Karpas-422 (cell line): ENCODE measurements around the gene ADRA1B. TPM values are rescaled to one million over a fixed set of nuclear protein-coding genes. Genes with fewer than 3 reads are reported as not detected.
"Not testable (repeated sequence)": the region's sequence is repeated elsewhere in the genome, so short reads cannot be mapped to it uniquely, and the experiment has no call there.

Experiments
- DNase-seq: peaks from one replicate; pipeline ENCODE4 v3.0.0-alpha.2; 2015
- H2AFZ ChIP-seq: fragments of 200-600 bp; sonication (generic); 2 replicates; pipeline ENCODE4 v1.6.1; 2014; ENCODE audit warnings: antibody characterized with exemption, low read length, mixed read lengths
- H3K27ac ChIP-seq: fragments of 200-600 bp; sonication (generic); 2 replicates; pipeline ENCODE4 v1.5.1; 2014; ENCODE audit warnings: mild to moderate bottlenecking, low read length, moderate library complexity
- H3K27me3 ChIP-seq: fragments of 200-600 bp; sonication (generic); 2 replicates; pipeline ENCODE4 v1.6.1; 2014; ENCODE audit warnings: low read length, mixed read lengths
- H3K36me3 ChIP-seq: fragments of 200-600 bp; sonication (generic); 2 replicates; pipeline ENCODE4 v1.6.1; 2014; ENCODE audit warnings: low read length, mixed read lengths; ENCODE audit not compliant: insufficient read depth
- H3K4me1 ChIP-seq: fragments of 200-600 bp; sonication (generic); 2 replicates; pipeline ENCODE4 v1.6.1; 2014; ENCODE audit warnings: mild to moderate bottlenecking, low read length, mixed read lengths
- H3K4me2 ChIP-seq: fragments of 200-600 bp; sonication (generic); 2 replicates; pipeline ENCODE4 v1.6.1; 2014; ENCODE audit warnings: low read length, low read depth, mild to moderate bottlenecking; ENCODE audit not compliant: poor library complexity, severe bottlenecking
- H3K4me3 ChIP-seq: fragments of 200-600 bp; sonication (generic); 2 replicates; pipeline ENCODE4 v1.5.1; 2014; ENCODE audit warnings: mild to moderate bottlenecking, antibody characterized with exemption, low read length, mixed read lengths
- H3K79me2 ChIP-seq: fragments of 200-600 bp; sonication (generic); 2 replicates; pipeline ENCODE4 v1.6.1; 2014; ENCODE audit warnings: mild to moderate bottlenecking, low read length, mixed read lengths
- H3K9ac ChIP-seq: fragments of 200-600 bp; sonication (generic); 2 replicates; pipeline ENCODE4 v1.6.0; 2014; ENCODE audit warnings: low read length
- H3K9me2 ChIP-seq: fragments of 200-600 bp; sonication (generic), shearing (Covaris generic); replicated peaks from 2 replicates; pipeline ENCODE4 v1.6.0; 2014; ENCODE audit warnings: mild to moderate bottlenecking, low read length, moderate library complexity; ENCODE audit not compliant: insufficient read depth
- H3K9me3 ChIP-seq: fragments of 300-700, 200-600 bp; sonication (generic); 2 replicates; pipeline ENCODE4 v1.6.1; 2014; ENCODE audit warnings: low read length, mixed read lengths
- H4K20me1 ChIP-seq: fragments of 200-600 bp; sonication (generic); 2 replicates; pipeline ENCODE4 v1.6.1; 2014; ENCODE audit warnings: mild to moderate bottlenecking, antibody characterized with exemption, low read length, low read depth; ENCODE audit not compliant: insufficient read depth
- small RNA-seq: library from RNA; depleted of rRNA; stranded (forward); fragments of <200 nt; gene quantifications from one replicate; pipeline ENCODE3, GENCODE V24; 2014
- total RNA-seq: library from RNA; depleted of rRNA; stranded (reverse); fragments of >200 nt; shearing (Covaris generic); gene quantifications from 2 replicates; pipeline ENCODE4 v1.2.3, GENCODE V29; 2014; ENCODE audit warnings: low replicate concordance; rRNA removed

ADRA1B gene
- total RNA-seq, 1 experiment from 2014 or later: not detected

- not testable (repeated sequence) for H3K9me2 ChIP-seq, H3K27me3 ChIP-seq, H3K9me3 ChIP-seq, H3K27ac ChIP-seq, H3K4me3 ChIP-seq, DNase-seq, H3K9ac ChIP-seq, H2AFZ ChIP-seq, H3K4me2 ChIP-seq
- H3K79me2 ChIP-seq: peaks cover 82% of the 10 kb centered on the region
- peaks cover 13% of the 10 kb centered on the region for H4K20me1 ChIP-seq
- H3K4me1 ChIP-seq: peaks cover 16% of the 10 kb centered on the region
- H3K36me3 ChIP-seq: peaks cover 34% of the 10 kb centered on the region; the same call in 1 of the 2 replicates
These were observed 97.9 kb downstream of the ADRA1B start for GRCh38 chr5:160014197-160014596.

- H3K4me2 ChIP-seq: no peak overlapping the region
- no peaks in the 10 kb centered on the region for H3K9me3 ChIP-seq
- H3K27me3 ChIP-seq: no peaks in the 10 kb centered on the region
- no peak overlapping the region for H3K27ac ChIP-seq
- H2AFZ ChIP-seq: no peak overlapping the region
- no peaks in the 10 kb centered on the region for H4K20me1 ChIP-seq
- peaks cover 52% of the 10 kb centered on the region for H3K79me2 ChIP-seq
- peaks cover 6% of the 10 kb centered on the region; the same call in 1 of the 2 replicates for H3K36me3 ChIP-seq
- H3K9me2 ChIP-seq: no peaks in the 10 kb centered on the region
- no peak for DNase-seq
- no peaks in the 10 kb centered on the region; the same call in 1 of the 2 replicates for H3K4me1 ChIP-seq
- H3K9ac ChIP-seq: no peak overlapping the region
- H3K4me3 ChIP-seq: no peak overlapping the region
These were observed 102.8 kb downstream of the ADRA1B start for GRCh38 chr5:160018945-160019625.

GRCh38 chr5:160020266-160020770 lies 104.0 kb downstream of the ADRA1B start:
- peaks cover 6% of the 10 kb centered on the region; the same call in 1 of the 2 replicates for H3K36me3 ChIP-seq
- no peak overlapping the region for H3K4me3 ChIP-seq
- H2AFZ ChIP-seq: no peak overlapping the region
- H3K9me2 ChIP-seq: no peaks in the 10 kb centered on the region
- H4K20me1 ChIP-seq: no peaks in the 10 kb centered on the region
- H3K9ac ChIP-seq: no peak overlapping the region
- no peaks in the 10 kb centered on the region; the same call in 1 of the 2 replicates for H3K4me1 ChIP-seq
- H3K4me2 ChIP-seq: no peak overlapping the region
- H3K27ac ChIP-seq: no peak overlapping the region
- peaks cover 49% of the 10 kb centered on the region for H3K79me2 ChIP-seq
- DNase-seq: no peak
- no peaks in the 10 kb centered on the region for H3K27me3 ChIP-seq
- no peaks in the 10 kb centered on the region for H3K9me3 ChIP-seq

- Histone ChIP-seq H3K4me2 (no peak overlapping the region), H4K20me1 (no peaks in the 10 kb centered on the region), H3K4me1 (no peaks in the 10 kb centered on the region; the same call in 1 of the 2 replicates), H2AFZ (no peak overlapping the region), H3K4me3 (no peak overlapping the region), H3K27ac (no peak overlapping the region), H3K9me3 (no peaks in the 10 kb centered on the region), H3K9ac (no peak overlapping the region), H3K79me2 (peaks cover 49% of the 10 kb centered on the region), H3K36me3 (peaks cover 6% of the 10 kb centered on the region; the same call in 1 of the 2 replicates), H3K9me2 (no peaks in the 10 kb centered on the region), H3K27me3 (no peaks in the 10 kb centered on the region)
- DNase-seq: no peak
These were observed 104.7 kb downstream of the ADRA1B start for GRCh38 chr5:160020964-160021363.

- Histone ChIP-seq H3K79me2 (peaks cover 54% of the 10 kb centered on the region), H3K9me3 (no peaks in the 10 kb centered on the region), H3K4me1 (no peaks in the 10 kb centered on the region; the same call in 1 of the 2 replicates), H3K27me3 (no peaks in the 10 kb centered on the region), H3K4me3 (no peak overlapping the region), H3K27ac (no peak overlapping the region), H4K20me1 (no peaks in the 10 kb centered on the region), H3K9ac (no peak overlapping the region), H2AFZ (no peak overlapping the region), H3K36me3 (peaks cover 6% of the 10 kb centered on the region; the same call in 1 of the 2 replicates), H3K9me2 (no peaks in the 10 kb centered on the region), H3K4me2 (no peak overlapping the region)
- DNase-seq: peak; percentile 88
These were observed 105.7 kb downstream of the ADRA1B start for GRCh38 chr5:160021831-160022446.

Small RNAs within 50 kb of the gene (small RNA-seq; reads per million reads assigned to genes)
- gene RF00019: not detected

Other genes starting within 250 kb of the ADRA1B start
- 43.7 and 48.1 TPM in 2 replicates for gene TTC1, start 92.7 kb downstream of the ADRA1B start, total RNA-seq
- 21.5 and 25.8 TPM in 2 replicates for gene PWWP2A, start 203.0 kb downstream of the ADRA1B start, total RNA-seq